NCI-H345 treated with DMSO at 0.1 percent for 48 hours (cell line): Measurements from ENCODE around the gene ATP2C2.

Experiments
- DNase-seq: peaks from one replicate; lab custom pipeline; 2025; ENCODE audit not compliant: unreplicated experiment; lab: John Stamatoyannopoulos, UW

Gene ATP2C2

GRCh38 chr16:84509032-84509950 lies 141.0 kb downstream of the ATP2C2 start:
- no peak for DNase-seq

DNA sequence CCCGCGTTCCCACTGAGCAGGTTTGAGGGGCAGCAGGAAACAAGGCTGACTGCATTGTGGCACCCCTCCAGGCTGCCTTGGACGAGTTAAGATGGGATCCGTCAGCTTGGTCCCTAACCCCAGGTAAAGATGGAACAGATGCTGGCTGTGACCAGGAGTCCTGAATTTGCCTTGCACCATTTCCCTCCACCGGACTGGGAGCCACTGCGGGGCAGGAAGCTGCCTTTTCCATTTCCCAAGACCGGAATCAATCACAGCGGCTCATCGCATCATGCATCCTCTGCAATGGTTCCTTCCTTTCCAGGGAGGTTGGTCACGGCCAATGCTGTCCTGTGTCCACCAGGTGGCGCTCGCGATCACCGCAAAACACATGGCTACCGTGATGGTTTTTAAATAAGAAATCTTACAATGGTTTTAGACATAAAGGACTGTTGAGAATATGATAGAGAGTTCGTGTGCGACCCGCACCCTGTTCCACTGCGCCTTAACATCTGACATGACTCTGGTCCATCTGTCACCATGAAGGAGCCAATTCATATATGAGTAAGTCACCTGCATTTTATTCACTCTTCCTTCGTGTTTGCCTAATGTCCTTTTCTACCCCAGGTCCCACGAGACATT lies 143.0 kb downstream of the ATP2C2 start:
- peak; percentile 59 for DNase-seq

GRCh38 chr16:84511831-84512230 lies 143.5 kb downstream of the ATP2C2 start:
- no peak for DNase-seq

DNA sequence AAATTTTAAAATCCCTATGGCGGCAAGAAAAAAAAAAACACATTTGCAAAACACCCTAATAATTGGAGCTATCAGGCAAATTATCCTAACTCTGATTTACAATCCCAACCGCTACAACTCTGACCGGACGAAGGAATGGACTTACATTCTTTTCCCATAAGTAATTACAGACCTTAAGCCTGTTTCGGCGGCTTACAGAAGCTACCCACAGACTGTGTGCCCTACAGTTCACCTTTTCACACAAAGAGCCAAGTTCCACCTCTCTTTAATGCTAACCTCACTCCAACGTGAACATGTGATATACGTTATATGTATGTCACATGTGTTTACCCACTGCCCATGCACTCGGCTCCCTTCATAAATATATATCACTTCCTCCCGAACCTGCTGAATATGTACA lies 144.8 kb downstream of the ATP2C2 start:
- DNase-seq, result no peak

- DNase-seq, result no peak
These were observed 145.3 kb downstream of the ATP2C2 start for GRCh38 chr16:84513666-84514065.
